HG03196 (cell line): Measurements from ENCODE around the gene TMEM52.
"Not testable (repeated sequence)": the region's sequence is repeated elsewhere in the genome, so short reads cannot be mapped to it uniquely, and the experiment has no call there.

Experiments
- ATAC-seq: cut with Tn5 transposase; IDR thresholded peaks from one replicate; pipeline ENCODE4 v1.9.1; 2021; ENCODE audit not compliant: unreplicated experiment

Gene TMEM52

DNA sequence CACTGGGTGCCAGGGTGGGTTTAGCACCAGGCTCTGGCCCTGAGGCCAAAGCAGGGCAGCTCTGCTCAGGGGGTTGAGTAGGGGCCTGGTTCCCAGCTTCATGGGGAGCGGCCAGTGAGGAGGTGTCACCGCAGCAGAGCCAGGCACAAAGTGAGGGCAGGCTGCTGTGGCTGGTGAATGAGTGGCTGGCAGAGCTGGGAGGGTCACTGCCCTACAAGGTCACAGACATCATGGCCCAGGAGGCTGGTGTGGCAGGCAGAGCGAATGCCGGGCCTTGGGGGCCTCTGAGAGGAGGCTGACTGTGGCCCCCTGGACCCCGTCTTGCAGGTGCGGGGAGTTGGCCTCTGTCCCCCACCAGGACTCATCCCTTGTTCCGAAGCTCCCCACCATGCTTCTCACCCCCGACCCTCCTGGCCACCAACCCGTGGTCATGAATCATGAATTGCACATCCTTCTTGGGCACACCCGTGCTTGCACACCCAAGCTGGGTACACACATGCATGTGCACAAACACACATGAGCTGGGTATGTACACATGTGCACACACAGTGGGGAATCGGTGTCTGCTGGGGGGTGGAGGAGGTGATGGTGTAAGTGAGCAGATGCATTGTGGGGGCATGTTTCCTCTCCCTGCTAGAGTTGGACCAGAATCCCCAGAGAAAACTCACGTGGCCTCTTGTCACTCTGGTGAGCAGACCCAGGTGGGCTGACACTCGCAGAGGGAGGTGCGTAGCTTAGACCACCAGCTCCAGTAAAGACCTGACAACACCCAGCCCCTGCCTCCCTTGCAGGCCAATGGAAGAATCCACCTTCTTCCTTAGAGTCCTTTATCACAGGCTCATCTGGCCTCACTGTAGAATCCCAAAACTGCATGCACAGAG lies 23.4 kb downstream of the TMEM52 start:
- no peak for ATAC-seq

GRCh38 chr1:1895060-1895418 lies 24.0 kb downstream of the TMEM52 start:
- ATAC-seq: no peak

DNA sequence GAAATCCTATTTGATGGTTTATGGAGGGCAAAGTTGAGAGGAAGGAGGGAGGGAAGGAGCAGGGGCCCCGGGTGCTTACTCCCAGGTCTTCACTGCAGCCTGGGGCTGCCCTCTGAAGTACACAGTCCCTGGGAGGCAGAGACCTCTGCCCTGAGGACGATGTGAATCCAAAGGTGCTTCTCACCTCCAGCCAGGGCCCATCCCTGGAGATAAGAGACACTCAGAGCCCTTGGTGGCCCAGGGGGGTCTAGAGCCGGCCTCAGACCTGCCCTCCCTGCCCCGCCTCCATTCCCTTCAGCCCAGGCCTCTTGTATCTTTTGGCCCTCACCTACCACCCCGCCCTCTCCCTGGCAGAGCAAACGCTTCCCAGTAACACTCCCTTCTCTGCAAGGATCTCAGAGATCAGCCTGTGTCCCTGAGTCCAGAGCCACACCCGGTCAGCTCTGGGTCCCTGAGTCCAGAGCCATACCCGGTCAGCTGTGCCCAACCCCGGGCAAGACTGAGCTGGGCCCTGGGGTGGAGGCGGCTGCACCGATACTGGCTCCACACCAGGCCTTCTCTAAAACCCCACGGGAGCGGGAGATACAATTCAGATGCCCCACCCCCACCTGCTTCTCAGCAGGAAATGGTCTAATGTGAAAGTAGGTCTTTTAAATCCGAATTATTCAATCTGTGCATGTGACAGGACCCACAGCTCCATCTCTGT lies 24.6 kb downstream of the TMEM52 start:
- ATAC-seq: no peak

DNA sequence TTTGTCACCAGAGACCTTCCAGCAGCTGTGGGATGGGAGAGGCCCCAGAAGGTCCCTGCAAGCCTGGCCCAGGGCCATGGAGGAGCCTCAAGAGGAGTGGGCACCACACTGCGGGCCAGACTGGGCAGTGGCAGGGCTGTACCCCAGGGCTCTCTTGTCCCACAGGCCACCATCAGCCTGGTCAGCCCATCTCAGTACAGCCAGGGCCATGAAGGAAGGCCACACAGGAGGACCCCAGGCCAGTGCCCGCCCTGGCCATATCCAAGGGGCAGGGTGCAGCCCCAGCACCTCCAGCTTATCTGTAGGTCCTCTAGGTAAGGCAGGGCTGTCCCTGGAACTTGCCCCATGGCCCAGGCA lies 25.1 kb downstream of the TMEM52 start:
- ATAC-seq: no peak

GRCh38 chr1:1893291-1893985 lies 25.6 kb downstream of the TMEM52 start:
- no peak for ATAC-seq

DNA sequence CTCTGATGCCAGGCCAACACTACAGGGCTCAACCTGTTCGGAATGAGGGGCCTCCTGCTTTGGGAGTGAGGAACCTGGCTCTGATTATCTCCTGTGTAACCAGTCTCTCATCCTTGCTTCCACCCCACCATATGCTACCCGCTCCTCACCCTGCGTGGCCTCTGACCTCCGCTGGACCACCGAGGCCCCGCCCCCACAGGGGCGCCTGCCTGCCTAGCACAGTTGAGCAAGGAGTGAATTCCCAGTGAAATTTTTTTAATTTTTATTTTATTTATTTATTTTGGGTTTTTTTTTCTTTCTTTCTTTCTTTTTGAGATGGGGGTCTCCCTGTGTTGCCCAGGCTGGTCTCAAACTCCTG lies 26.3 kb downstream of the TMEM52 start:
- ATAC-seq: no peak

GRCh38 chr1:1892079-1892762 lies 26.9 kb downstream of the TMEM52 start:
- no peak for ATAC-seq

DNA sequence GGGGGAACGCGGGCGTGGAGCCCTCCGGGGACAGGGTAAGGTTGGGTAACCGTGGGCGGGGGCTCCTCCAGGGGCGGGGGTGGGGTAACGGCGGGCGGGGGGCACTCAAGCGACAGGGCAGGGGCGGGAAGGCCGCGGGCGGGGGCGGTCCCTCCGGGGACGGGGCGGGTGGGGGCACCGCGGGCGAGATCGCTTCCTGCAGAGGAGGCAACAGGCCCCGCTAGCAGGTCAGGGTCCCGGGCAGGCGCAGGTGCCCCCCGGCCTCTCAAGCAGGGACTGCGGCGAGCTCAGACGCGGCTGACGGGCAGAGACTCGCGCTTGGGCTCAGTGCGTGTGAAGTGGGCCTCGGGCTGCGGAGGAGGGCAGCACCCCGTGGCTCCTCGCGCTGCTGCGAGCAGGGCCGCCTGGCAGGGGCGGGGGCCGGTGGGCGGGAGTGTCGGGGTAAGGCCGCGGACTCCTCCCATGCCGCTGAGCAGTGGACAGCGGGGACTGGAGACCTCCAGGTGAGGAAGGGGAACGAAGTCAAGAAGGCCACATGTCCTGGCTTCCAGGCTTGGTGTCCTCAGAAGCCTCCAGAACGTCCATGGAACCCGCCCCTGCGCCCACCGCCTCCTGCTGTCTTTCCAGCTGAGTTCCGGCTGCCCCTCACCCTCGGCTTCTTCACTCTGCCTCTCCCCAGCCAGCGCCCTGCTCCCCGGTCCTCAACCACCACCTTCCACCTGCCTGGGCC lies 27.6 kb downstream of the TMEM52 start:
- peak; percentile 20 for ATAC-seq

GRCh38 chr1:1890506-1891348 lies 28.4 kb downstream of the TMEM52 start, which contains the start of gene GNB1:
GNB1 (minus strand) TSS chr1:1891087; CDS start chr1:1825453, 65,634 bp downstream.
- ATAC-seq: peak; percentile 60

DNA sequence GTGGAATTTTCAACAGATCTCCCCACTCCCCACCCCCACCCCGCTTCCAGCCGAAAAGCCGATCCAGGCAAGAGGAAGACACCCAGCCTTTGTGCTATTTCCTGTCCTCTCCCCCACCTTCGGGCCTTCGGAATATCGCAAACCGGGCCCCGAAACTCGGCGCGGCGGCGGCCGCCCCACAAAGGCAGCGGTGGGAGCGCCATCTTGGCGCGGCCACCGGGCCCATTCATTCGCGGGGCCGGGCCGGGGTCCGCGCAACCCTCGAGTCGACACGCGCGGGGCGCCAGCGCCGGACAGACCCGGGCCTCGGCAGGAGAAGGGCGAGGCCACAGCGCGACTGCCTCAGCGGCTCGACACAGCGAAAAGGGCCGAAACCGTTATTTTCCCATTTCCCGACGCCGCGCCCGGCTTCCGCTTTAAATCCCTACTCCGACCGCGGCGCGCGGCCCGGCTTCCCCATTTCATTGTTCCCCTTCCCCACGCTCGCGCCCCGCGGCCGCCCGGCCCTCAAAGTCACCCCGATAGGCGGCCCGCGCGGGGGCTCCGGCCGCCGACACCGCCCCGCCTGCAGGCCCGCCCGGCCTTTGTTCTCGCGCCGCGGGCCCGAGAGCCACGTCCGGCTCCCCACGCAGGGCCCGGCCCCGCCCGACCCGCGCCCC lies 29.1 kb downstream of the TMEM52 start:
- peak; percentile 27 for ATAC-seq

- no peak for ATAC-seq
Observed at GRCh38 chr1:1889090-1889750, 29.9 kb downstream of the TMEM52 start.

DNA sequence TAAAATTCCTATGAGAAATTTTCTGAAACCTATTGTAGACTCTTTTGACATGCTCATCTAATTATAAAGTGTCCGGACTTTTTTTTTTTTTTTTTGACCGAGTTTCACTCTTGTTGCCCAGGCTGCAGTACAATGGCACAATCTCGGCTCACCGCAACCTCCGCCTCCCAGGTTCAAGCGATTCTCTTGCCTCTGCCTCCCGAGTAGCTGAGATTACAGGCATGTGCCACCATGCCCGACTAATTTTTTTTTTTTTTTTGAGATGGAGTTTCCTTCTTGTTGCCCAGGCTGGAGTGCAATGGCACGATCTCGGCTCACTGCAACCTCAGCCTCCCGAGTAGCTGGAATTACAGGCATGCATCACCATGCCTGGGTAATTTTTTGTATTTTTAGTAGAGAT lies 35.2 kb downstream of the TMEM52 start:
- ATAC-seq: not testable (repeated sequence)

DNA sequence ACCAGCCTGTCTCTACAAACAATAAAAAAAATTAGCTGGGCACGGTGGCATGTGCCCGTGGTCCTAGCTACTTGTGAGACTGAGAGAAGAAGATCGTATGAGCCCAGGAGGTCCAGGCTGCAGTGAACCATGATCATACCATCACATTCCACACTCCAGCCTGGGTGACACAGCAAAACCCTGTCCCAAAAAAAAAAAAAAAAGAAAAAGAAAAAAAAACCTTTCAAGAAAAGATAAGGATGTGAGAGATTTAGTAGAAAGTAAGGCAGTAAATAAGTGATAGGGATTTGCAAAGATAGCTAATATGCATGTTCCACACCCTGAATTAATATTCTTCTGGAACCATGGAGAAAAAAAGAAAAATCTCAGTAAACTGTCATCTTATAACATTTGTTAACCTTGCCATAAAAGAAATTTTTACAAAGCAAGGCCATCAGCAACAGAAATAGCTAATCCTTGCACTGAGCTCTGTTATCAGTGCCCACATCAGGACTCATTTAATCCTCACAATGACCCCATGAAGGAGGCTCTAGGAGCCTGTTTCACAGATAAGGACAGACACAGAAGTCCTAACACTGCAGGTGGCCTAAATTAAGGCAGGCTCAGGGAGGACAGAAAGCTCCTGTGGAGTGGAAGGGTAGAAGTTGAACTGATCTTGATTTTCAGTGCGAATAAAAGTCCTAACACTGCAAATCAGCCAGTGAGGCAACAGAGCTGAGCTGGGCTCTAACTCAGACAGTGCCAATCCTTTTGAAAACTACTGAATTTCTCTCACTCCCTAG lies 35.8 kb downstream of the TMEM52 start:
- ATAC-seq: no peak

- ATAC-seq: no peak
Observed at GRCh38 chr1:1881727-1882126, 37.4 kb downstream of the TMEM52 start.

- ATAC-seq: no peak
Observed at GRCh38 chr1:1880617-1881312, 38.3 kb downstream of the TMEM52 start.

GRCh38 chr1:1879942-1880341 lies 39.1 kb downstream of the TMEM52 start:
- ATAC-seq: no peak

GRCh38 chr1:1877865-1878436 lies 41.1 kb downstream of the TMEM52 start:
- no peak for ATAC-seq
